Activated B cell treated with CpG ODN at 0.5 μM for 24 hours (primary cell): Measurements from ENCODE around the gene NR1H2. TPM values are rescaled to one million over a fixed set of nuclear protein-coding genes. Genes with fewer than 3 reads are reported as not detected.
A peak's percentile ranks its signal among the peaks of the same experiment; 100 is the strongest.
"Not testable (repeated sequence)": the region's sequence is repeated elsewhere in the genome, so short reads cannot be mapped to it uniquely, and the experiment has no call there.

Experiments
- ATAC-seq: fragments of 200-7000 bp; cut with Tn5 transposase; one replicate; pipeline ENCODE4 v1.10.0; 2021; ENCODE audit warnings: low read depth, mild to moderate bottlenecking, moderate library complexity
- CTCF ChIA-PET: fragments of 350-600 bp; sonication (Branson Sonifier 250); formaldehyde crosslinking; loops from one replicate; lab custom pipeline; 2021; ENCODE audit warnings: antibody characterized with exemption; lab: Charles Lee
- POLR2A ChIA-PET: fragments of 350-600 bp; sonication (Branson Sonifier 250); formaldehyde crosslinking; loops from one replicate; lab custom pipeline; 2021; ENCODE audit warnings: antibody characterized with exemption; lab: Charles Lee
- DNase-seq: peaks from one replicate; pipeline ENCODE4 v3.0.0; 2022
- H3K27ac Mint-ChIP-seq: one replicate; pipeline ENCODE4 v1.8.0; 2020; ENCODE audit warnings: mixed read lengths
- H3K27me3 Mint-ChIP-seq: one replicate; pipeline ENCODE4 v1.8.0; 2021; ENCODE audit warnings: mixed read lengths
- H3K36me3 Mint-ChIP-seq: one replicate; pipeline ENCODE4 v1.8.0; 2021; ENCODE audit warnings: low read depth, mixed read lengths
- H3K4me1 Mint-ChIP-seq: one replicate; pipeline ENCODE4 v1.8.0; 2021; ENCODE audit warnings: mixed read lengths
- H3K4me3 Mint-ChIP-seq: one replicate; pipeline ENCODE4 v1.8.0; 2020; ENCODE audit warnings: mild to moderate bottlenecking, mixed read lengths
- H3K9me3 Mint-ChIP-seq: one replicate; pipeline ENCODE4 v1.8.0; 2020; ENCODE audit warnings: mixed read lengths
- CTCF ChIP-seq: fragments of 200-600 bp; IDR thresholded peaks from one replicate; pipeline ENCODE4 v1.8.0; 2022; ENCODE audit warnings: antibody characterized with exemption, mild to moderate bottlenecking
- intact Hi-C: fragments of 100-400 bp; cut with micrococcal nuclease; formaldehyde crosslinking; loops from one replicate; pipeline ENCODE4 v1.15.1; 2024
- total RNA-seq: library from RNA; stranded (reverse); gene quantifications from 2 replicates; pipeline ENCODE4 v1.2.3, GENCODE V29; 2022

NR1H2 gene
- total RNA-seq, 1 donor from 2014 or later, result 79.5 TPM

- peaks cover 5% of the 10 kb centered on the region for H3K27me3 Mint-ChIP-seq
- H3K4me1 Mint-ChIP-seq, result peaks cover 73% of the 10 kb centered on the region
- no peak for ATAC-seq
- peak overlapping the region; percentile 98 for H3K27ac Mint-ChIP-seq
- peaks cover 9% of the 10 kb centered on the region for H3K36me3 Mint-ChIP-seq
- peak overlapping the region; percentile 93 for H3K4me3 Mint-ChIP-seq
- TF ChIP-seq CTCF, result no peak
- H3K9me3 Mint-ChIP-seq, result peaks cover 3% of the 10 kb centered on the region
- intact Hi-C loops, result loop anchor here (1.0 to 5.0 kb wide), 12 partner anchors 12 to 877 kb away; partner anchors contain the start of genes AKT1S1, ALDH16A1, NR1H2 and PIH1D1
- CTCF ChIA-PET, result interaction anchor here (0.7 to 2.1 kb wide), 8 partner anchors 10 to 409 kb away, joined by 3 to 20 read pairs (median 5); no protein-coding TSS in a partner anchor
- POLR2A ChIA-PET, result interaction anchor here (0.6 to 10.6 kb wide), 24 partner anchors 8 to 1998 kb away, joined by 3 to 408 read pairs (median 6); partner anchors contain the start of genes AKT1S1, JOSD2, NAPSA and NR1H2
- no peak for DNase-seq
Observed at GRCh38 chr19:50328873-50329145, 47.4 kb upstream of the NR1H2 start.

GRCh38 chr19:50329146-50329925 is 46.9 kb upstream of the NR1H2 start, which contains the start of gene KCNC3:
Gene KCNC3, minus strand, starts transcription at chr19:50329377. Its CDS starts 295 bp downstream, at chr19:50329082.
- TF ChIP-seq CTCF, result no peak
- H3K27me3 Mint-ChIP-seq, result peaks cover 5% of the 10 kb centered on the region
- peak within 1 kb of the TSS; percentile 93 for H3K4me3 Mint-ChIP-seq
- ChIA-PET CTCF (interaction anchor here (1.0 to 2.1 kb wide), 7 partner anchors 10 to 227 kb away, joined by 3 to 20 read pairs (median 6); no protein-coding TSS in a partner anchor), POLR2A (interaction anchor here (0.6 to 10.6 kb wide), 24 partner anchors 9 to 1999 kb away, joined by 3 to 408 read pairs (median 6); partner anchors contain the start of genes AKT1S1, JOSD2, NAPSA and NR1H2)
- peaks cover 14% of the 10 kb centered on the region for H3K36me3 Mint-ChIP-seq
- H3K27ac Mint-ChIP-seq, result peak within 1 kb of the TSS; percentile 98
- peaks cover 3% of the 10 kb centered on the region for H3K9me3 Mint-ChIP-seq
- DNase-seq, result peak; percentile 91
- H3K4me1 Mint-ChIP-seq, result peaks cover 78% of the 10 kb centered on the region
- ATAC-seq, result peak; percentile 64
- intact Hi-C loops, result loop anchor here (1.0 to 5.0 kb wide), 12 partner anchors 12 to 877 kb away; partner anchors contain the start of genes AKT1S1, ALDH16A1, NR1H2 and PIH1D1

DNA sequence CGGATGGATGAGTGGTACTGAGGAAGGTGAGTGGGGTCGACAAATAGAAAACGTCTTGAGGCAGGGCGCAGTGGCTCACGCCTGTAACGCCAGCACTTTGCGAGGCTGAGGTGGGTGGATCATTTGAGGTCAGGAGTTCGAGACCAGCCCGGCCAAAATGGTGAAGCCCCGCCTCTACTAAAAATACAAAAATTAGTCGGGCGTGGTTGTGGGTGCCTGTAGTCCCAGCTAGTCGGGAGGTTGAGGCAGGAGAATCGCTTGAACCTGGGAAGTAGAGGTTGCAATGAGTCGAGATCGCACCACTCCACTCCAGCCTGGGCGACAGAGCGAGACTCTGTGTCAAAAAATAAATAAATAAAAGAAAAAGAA is 46.3 kb upstream of the NR1H2 start:
- Mint-ChIP-seq H3K4me3 (peak overlapping the region; percentile 93), H3K36me3 (peaks cover 20% of the 10 kb centered on the region), H3K27ac (peak overlapping the region; percentile 98), H3K4me1 (peaks cover 78% of the 10 kb centered on the region)
- DNase-seq, H3K9me3 Mint-ChIP-seq, H3K27me3 Mint-ChIP-seq, ATAC-seq: not testable (repeated sequence)
- intact Hi-C loops, result loop anchor here (1.0 to 5.0 kb wide), 12 partner anchors 11 to 878 kb away; partner anchors contain the start of genes AKT1S1, ALDH16A1, NR1H2 and PIH1D1
- ChIA-PET POLR2A (interaction anchor here (0.9 to 10.6 kb wide), 14 partner anchors 14 to 488 kb away, joined by 3 to 408 read pairs (median 11); partner anchors contain the start of genes JOSD2, NAPSA, NR1H2 and SPIB), CTCF (interaction anchor here (1.0 to 2.1 kb wide), 3 partner anchors 9 to 28 kb away, joined by 3 to 20 read pairs (median 4); no protein-coding TSS in a partner anchor)

- POLR2A ChIA-PET, result interaction anchor here (0.7 to 10.6 kb wide), 4 partner anchors 16 to 100 kb away, joined by 3 to 408 read pairs (median 6); no protein-coding TSS in a partner anchor
- intact Hi-C loops, result no loop called here
Observed at GRCh38 chr19:50330365-50331078, 45.7 kb upstream of the NR1H2 start.

More at GRCh38 chr19:50330365-50331078, 45.7 kb upstream of the NR1H2 start:
- H3K9me3 Mint-ChIP-seq, result peaks cover 3% of the 10 kb centered on the region
- DNase-seq (peak; percentile 87), ATAC-seq (peak; percentile 37)
- peaks cover 5% of the 10 kb centered on the region for H3K27me3 Mint-ChIP-seq
- no peak for TF ChIP-seq CTCF
- peak overlapping the region; percentile 98 for H3K27ac Mint-ChIP-seq
- H3K4me1 Mint-ChIP-seq, result peaks cover 82% of the 10 kb centered on the region
- H3K4me3 Mint-ChIP-seq, result peak overlapping the region; percentile 93
- peaks cover 26% of the 10 kb centered on the region for H3K36me3 Mint-ChIP-seq
- CTCF ChIA-PET, result no interaction called here
